HG03439 (cell line): Measurements from ENCODE around the gene PRR5L.

Source experiments
- ATAC-seq: cut with Tn5 transposase; IDR thresholded peaks from one replicate; pipeline ENCODE4 v1.9.1; 2021; ENCODE audit warnings: mild to moderate bottlenecking, moderate library complexity; ENCODE audit not compliant: unreplicated experiment

The PRR5L gene

GRCh38 chr11:36295926-36296325 is at the start of gene PRR5L:
PRR5L (plus strand) TSS chr11:36296288; CDS start chr11:36401122, 104,834 bp downstream.
- no peak for ATAC-seq

GRCh38 chr11:36247493-36247892 is 48.6 kb upstream of the PRR5L start:
- no peak for ATAC-seq

DNA sequence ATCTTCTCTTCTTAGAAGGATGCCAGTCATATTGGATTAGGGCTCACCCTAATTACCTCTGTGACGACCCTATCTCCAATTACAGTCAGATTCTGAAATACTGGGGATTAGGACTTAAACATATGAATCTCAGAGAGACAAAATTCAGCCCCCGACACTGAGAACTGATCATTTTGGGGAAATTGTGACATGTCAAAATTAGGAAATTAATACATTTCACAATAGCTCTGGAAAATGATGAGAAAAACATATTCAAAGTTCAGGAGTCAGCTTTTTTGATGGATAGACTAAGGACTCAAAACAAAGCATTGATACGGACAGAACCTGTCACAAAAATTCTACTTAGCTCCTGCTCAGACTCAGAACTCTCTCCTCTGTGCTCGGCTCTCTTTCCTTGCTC is 47.7 kb upstream of the PRR5L start:
- no peak for ATAC-seq

GRCh38 chr11:36249246-36249645 is 46.8 kb upstream of the PRR5L start:
- ATAC-seq: no peak

- ATAC-seq: no peak
Measured at GRCh38 chr11:36251823-36252222, 44.3 kb upstream of the PRR5L start.

GRCh38 chr11:36253238-36253637 is 42.9 kb upstream of the PRR5L start:
- no peak for ATAC-seq

GRCh38 chr11:36254713-36255112 is 41.4 kb upstream of the PRR5L start:
- ATAC-seq: no peak

DNA sequence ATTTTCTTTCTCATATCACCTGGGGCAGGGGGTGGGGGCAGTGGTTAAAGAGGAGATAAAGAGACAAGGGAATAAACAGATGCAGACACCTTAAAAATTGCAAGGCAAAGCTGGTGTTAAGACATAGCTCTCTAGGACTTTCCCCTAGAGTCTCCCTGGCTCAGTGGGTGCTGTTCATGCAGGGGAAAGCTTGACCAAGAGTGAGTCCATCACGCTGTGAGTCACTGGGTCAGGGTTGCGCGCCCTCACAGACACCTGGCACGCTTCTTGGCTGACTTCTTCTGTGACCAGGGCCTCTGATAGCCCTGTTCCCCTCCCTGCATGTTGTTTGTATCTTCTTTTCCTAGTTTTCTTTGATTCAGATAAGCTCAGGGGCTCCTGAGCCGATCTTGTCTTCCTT is 38.7 kb upstream of the PRR5L start:
- no peak for ATAC-seq

GRCh38 chr11:36258730-36259360 is 37.2 kb upstream of the PRR5L start:
- no peak for ATAC-seq

DNA sequence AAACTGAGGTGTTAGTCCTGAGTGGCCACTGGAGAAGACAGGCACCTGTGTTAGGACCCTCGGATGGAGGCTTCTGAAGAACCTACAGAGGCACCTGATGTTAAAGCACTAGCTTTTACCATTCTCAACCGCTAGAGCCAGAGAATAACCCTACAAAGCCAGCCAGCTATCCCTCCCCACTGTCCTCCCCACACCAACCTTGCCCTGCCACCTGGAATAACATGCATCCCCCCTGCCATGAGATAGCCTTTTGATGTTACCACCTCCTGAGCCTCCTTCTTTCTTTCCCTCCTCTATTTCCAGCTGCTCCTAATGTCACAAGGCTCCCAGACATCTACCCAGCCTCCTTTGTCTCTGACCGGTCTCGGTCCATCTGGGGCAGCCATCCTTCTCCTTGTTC is 35.0 kb upstream of the PRR5L start:
- ATAC-seq: no peak

- ATAC-seq: no peak
Measured at GRCh38 chr11:36264011-36264972, 31.8 kb upstream of the PRR5L start.

GRCh38 chr11:36264973-36265344 is 31.1 kb upstream of the PRR5L start:
- no peak for ATAC-seq

DNA sequence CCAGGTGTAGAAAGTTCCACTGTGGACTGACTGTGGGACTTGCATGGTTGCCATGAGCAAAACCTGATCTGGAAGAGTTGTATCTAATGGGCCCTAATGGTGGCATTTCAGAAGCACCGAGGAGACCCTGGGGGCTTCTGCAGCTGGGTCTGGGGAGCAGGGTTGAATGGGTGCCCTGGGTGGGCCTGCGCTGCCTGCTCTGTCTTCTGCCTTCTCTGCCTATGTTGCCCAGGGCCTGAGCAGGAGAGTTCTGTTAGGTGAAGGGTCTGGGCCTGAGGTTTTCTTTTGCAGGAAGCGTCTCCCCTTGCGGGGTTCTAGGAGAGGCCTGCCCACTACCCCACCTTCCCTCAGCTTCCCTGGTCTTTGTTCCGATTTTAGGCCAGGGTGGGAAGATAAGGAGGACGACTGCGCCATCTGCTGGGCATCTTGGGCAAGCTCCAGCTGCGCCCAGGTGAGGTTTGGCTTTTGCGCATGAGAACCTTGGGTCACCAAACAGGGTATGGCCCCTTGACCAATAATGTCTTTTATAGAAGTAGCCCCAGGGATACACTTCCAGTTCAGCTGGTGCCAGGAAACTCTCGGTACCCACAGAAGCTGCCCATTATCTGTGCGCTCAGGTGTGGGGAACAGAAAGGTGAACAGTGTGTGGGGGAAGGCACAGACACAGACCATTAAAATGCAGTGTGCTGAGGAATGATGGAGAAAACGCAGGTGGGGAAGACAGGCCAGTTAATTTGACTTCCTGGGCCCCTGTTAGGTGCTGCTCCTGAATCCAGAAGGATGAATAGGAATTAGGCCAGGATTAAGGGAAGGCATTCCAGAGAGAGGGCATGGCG is 30.1 kb upstream of the PRR5L start:
- no peak for ATAC-seq

GRCh38 chr11:36266767-36267166 is 29.3 kb upstream of the PRR5L start:
- ATAC-seq: no peak

- ATAC-seq: no peak
Measured at GRCh38 chr11:36268337-36268985, 27.6 kb upstream of the PRR5L start.

DNA sequence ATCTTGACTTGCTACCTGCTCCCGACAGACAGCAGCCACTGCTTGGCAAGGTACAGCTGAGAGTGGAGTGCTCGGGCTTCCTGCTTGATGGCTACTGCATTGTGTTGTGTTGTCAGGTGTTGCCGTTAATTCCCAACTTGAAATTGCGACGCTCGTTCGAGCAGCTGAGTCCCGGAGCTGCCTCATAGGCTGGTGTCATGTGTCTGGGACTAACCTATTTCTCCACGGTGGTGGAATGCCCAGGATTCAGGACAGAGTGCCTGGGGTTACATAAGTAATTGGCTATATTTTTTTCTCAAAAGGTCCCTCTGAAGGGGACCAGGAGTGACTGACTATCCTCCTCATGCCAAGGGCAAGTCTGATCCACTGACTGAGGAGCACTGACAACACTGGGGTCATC is 25.4 kb upstream of the PRR5L start:
- ATAC-seq: no peak

DNA sequence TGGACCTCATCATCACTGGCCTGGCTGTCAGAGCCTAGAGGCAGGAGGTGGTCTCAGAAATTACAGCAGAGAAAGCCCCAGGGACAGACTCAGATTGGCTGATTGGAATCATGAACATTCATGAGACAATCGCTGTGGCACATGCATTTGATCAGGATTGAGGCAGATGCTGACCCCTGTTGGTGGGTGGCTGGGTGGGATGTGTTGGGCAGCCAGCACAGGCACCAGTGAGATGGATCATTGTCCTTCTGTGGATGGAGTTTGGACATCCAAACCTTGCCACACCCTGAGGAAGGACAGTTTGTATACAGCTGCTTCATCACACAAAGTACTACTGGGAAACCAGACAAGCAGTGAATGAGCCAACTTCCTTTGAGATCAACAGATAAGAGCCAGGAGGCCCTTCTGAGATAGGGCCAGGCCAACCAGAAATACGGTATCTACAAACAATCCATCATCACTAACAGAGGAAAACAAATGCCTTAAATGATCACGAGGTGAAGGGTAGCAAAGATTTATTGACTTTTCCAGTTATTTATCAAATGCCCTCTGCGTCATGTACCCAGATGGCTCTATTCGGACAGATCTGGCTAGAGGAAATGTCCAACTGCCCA is 24.2 kb upstream of the PRR5L start:
- ATAC-seq: no peak

- ATAC-seq: no peak
Measured at GRCh38 chr11:36273110-36273509, 23.0 kb upstream of the PRR5L start.

GRCh38 chr11:36274414-36274813 is 21.7 kb upstream of the PRR5L start:
- no peak for ATAC-seq

GRCh38 chr11:36278531-36279282 is 17.4 kb upstream of the PRR5L start:
- no peak for ATAC-seq
